SK-N-SH treated with all-trans-retinoic acid at 6 μM for 48 hours (cell line): ENCODE measurements around the gene DARS2.

Experiments used
- ARNTL ChIP-seq: fragments of 450-650 bp; formaldehyde crosslinking; IDR thresholded peaks from 2 replicates; pipeline ENCODE4 v1.5.0; 2020; ENCODE audit warnings: low read depth, mild to moderate bottlenecking, moderate library complexity, borderline replicate concordance
- BACH2 ChIP-seq: fragments of 250-450 bp; sonication (Bioruptor Pico); IDR thresholded peaks from 2 replicates; pipeline ENCODE4 v1.9.0; 2021; ENCODE audit warnings: mild to moderate bottlenecking, borderline replicate concordance
- CSDC2 ChIP-seq: fragments of 250-450 bp; sonication (Bioruptor Pico); IDR thresholded peaks from 2 replicates; pipeline ENCODE4 v1.5.0; 2020; ENCODE audit warnings: mild to moderate bottlenecking, moderate library complexity
- GLIS3 ChIP-seq: fragments of 250-450 bp; sonication (Bioruptor Pico); IDR thresholded peaks from 2 replicates; pipeline ENCODE4 v1.5.0; 2020; ENCODE audit warnings: mild to moderate bottlenecking, moderate library complexity
- OSR1 ChIP-seq: fragments of 250-450 bp; sonication (Bioruptor Pico); IDR thresholded peaks from 2 replicates; pipeline ENCODE4 v1.8.0; 2022; ENCODE audit warnings: moderate library complexity, mild to moderate bottlenecking, inconsistent platforms
- RARB ChIP-seq: fragments of 250-450 bp; sonication (Bioruptor Pico); IDR thresholded peaks from 2 replicates; pipeline ENCODE4 v1.8.0; 2021; ENCODE audit warnings: mild to moderate bottlenecking, moderate library complexity
- TCF4 ChIP-seq: fragments of 250-450 bp; sonication (Bioruptor Pico); IDR thresholded peaks from 2 replicates; pipeline ENCODE4 v1.8.0; 2021; ENCODE audit warnings: mild to moderate bottlenecking, moderate library complexity, borderline replicate concordance
- ZFP3 ChIP-seq: fragments of 250-450 bp; sonication (Bioruptor Pico); IDR thresholded peaks from 2 replicates; pipeline ENCODE4 v1.5.0; 2020; ENCODE audit warnings: mild to moderate bottlenecking, moderate library complexity
- ZFP30 ChIP-seq: fragments of 450-650 bp; formaldehyde crosslinking; IDR thresholded peaks from 2 replicates; pipeline ENCODE4 v1.5.0; 2022; ENCODE audit warnings: mild to moderate bottlenecking, moderate library complexity
- ZNF70 ChIP-seq: fragments of 450-650 bp; formaldehyde crosslinking; IDR thresholded peaks from 2 replicates; pipeline ENCODE4 v1.5.0; 2020; ENCODE audit warnings: mild to moderate bottlenecking, moderate library complexity
- TF ChIP-seq, protein P1 (sequence below): fragments of 250-450 bp; sonication (Bioruptor Pico); IDR thresholded peaks from 2 replicates; pipeline ENCODE4 v1.8.0; 2020; ENCODE audit warnings: mild to moderate bottlenecking, moderate library complexity, borderline replicate concordance
- TF ChIP-seq, protein P2 (sequence below): fragments of 250-450 bp; sonication (Bioruptor Pico); IDR thresholded peaks from 2 replicates; pipeline ENCODE4 v1.5.1; 2020; ENCODE audit warnings: low read depth, mild to moderate bottlenecking, moderate library complexity

GRCh38 chr1:173853074-173853473 lies 28.6 kb downstream of the DARS2 start:
- TF ChIP-seq, protein P1, sequence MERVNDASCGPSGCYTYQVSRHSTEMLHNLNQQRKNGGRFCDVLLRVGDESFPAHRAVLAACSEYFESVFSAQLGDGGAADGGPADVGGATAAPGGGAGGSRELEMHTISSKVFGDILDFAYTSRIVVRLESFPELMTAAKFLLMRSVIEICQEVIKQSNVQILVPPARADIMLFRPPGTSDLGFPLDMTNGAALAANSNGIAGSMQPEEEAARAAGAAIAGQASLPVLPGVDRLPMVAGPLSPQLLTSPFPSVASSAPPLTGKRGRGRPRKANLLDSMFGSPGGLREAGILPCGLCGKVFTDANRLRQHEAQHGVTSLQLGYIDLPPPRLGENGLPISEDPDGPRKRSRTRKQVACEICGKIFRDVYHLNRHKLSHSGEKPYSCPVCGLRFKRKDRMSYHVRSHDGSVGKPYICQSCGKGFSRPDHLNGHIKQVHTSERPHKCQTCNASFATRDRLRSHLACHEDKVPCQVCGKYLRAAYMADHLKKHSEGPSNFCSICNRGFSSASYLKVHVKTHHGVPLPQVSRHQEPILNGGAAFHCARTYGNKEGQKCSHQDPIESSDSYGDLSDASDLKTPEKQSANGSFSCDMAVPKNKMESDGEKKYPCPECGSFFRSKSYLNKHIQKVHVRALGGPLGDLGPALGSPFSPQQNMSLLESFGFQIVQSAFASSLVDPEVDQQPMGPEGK, result no peak
- TF ChIP-seq BACH2 (no peak), ZFP30 (no peak), ZFP3 (CRISPR knock-in tag) (no peak), GLIS3 (CRISPR knock-in tag) (no peak), CSDC2 (no peak), RARB (CRISPR knock-in tag) (no peak), TCF4 (CRISPR knock-in tag) (no peak), ZNF70 (CRISPR knock-in tag) (no peak), ARNTL (CRISPR knock-in tag) (no peak), OSR1 (CRISPR knock-in tag) (no peak)
- TF ChIP-seq, protein P2, sequence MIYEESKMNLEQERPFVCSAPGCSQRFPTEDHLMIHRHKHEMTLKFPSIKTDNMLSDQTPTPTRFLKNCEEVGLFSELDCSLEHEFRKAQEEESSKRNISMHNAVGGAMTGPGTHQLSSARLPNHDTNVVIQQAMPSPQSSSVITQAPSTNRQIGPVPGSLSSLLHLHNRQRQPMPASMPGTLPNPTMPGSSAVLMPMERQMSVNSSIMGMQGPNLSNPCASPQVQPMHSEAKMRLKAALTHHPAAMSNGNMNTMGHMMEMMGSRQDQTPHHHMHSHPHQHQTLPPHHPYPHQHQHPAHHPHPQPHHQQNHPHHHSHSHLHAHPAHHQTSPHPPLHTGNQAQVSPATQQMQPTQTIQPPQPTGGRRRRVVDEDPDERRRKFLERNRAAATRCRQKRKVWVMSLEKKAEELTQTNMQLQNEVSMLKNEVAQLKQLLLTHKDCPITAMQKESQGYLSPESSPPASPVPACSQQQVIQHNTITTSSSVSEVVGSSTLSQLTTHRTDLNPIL (CRISPR knock-in tag), result no peak
